D721Med (cell line): Measurements from ENCODE around the gene NPLOC4.

Experiments
- DNase-seq: peaks from one replicate; pipeline ENCODE4 v3.0.0; 2011; ENCODE audit warnings: low spot score; ENCODE audit not compliant: insufficient read length
- FAIRE-seq: peaks from 2 replicates; lab custom pipeline; 2011; peaks lifted over from hg19 to GRCh38; lab: Jason Lieb, UNC
- CTCF ChIP-seq: IDR thresholded peaks from 2 replicates; pipeline ENCODE4 v1.5.1; 2012; ENCODE audit warnings: mild to moderate bottlenecking, control low read depth; ENCODE audit not compliant: insufficient read depth; ENCODE audit errors: missing control alignments

The NPLOC4 gene

DNA sequence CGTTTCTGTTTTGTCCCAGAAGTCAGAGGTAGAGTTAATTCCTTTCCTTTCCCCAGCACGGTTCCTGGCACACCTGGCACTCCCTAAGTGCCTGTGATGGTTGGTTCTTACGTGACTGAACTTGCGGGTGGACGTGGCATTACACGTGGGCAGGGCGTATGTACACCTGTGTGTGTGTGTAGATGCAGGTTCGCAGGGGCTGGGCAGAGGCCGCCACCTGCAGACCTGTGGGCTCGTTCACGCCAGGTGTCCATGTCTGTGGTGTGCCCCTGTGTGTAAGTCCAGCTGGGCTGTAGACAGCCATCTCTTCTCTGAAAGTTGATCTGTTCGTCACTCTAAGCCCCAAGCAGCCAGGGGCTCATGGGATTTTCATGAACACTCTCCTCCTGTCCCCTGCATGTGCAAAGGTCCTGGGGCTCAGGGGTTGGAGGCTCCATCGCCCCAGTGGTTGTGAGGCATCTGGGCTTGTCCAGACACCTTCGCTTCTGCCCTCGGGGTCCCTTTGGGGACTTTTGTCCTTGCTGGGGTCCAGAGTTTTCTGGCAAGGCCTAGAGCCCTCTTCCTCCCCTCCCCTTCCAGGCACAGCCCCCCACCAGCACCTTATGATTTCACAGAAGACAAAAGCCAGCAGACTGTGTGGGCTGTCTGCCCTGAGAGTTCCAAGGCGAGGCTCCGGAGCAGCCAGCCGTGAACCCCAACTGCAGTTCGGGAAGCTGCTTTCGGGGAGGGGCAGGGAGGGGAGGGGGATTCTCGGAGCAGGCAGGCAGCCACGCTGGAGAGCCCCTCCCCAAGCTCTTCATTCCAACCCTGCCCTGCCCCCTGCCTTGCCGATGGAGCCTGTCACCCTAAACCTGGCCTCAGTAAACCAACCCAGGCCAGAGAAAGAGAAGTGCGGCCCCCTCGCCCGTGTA is 114.2 kb downstream of the NPLOC4 start:
- no peak for TF ChIP-seq CTCF
- FAIRE-seq (no peak), DNase-seq (no peak)

DNA sequence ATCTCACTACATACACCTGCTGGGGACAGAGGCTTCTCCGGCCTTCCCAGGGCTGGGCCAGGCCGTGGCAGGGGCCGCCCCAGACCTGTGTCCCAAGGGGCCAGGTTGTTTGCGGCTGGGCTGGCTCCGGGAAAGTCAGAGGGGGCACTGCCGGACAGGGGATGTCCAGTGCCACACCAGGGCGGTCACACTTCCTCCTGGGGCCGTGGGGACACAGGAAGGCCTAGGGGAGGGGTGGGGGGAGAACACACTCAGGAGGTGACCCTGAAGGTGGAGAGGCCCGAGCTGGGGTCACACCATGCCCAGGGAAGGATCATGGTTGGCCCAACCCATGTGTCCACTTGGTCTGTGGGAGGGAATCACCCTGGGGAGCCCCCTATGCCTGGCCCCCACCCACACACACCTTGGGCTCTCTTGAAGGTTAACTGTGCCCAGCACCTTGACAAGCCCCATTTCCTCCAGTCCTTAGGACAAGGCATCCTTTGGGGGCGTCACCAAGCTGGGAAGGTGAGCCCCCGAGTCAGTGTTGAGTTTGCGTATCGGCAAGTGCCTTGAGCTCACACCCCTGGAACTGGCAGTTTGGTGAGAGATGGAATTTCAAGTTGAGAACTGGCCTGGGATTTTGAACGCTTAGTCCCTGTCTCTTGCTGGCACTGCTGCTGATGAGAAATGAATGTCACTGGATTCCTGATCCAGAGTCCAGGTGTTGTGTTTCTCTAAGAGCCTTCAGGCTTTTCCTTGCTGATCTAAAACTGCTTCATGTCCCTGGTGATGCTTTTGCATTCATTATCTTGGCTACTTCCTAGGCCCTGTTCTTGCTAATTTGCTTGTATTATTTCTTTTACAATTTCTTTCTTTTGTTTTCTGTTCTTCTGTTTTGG is 116.7 kb downstream of the NPLOC4 start:
- DNase-seq (no peak), FAIRE-seq (no peak)

DNA sequence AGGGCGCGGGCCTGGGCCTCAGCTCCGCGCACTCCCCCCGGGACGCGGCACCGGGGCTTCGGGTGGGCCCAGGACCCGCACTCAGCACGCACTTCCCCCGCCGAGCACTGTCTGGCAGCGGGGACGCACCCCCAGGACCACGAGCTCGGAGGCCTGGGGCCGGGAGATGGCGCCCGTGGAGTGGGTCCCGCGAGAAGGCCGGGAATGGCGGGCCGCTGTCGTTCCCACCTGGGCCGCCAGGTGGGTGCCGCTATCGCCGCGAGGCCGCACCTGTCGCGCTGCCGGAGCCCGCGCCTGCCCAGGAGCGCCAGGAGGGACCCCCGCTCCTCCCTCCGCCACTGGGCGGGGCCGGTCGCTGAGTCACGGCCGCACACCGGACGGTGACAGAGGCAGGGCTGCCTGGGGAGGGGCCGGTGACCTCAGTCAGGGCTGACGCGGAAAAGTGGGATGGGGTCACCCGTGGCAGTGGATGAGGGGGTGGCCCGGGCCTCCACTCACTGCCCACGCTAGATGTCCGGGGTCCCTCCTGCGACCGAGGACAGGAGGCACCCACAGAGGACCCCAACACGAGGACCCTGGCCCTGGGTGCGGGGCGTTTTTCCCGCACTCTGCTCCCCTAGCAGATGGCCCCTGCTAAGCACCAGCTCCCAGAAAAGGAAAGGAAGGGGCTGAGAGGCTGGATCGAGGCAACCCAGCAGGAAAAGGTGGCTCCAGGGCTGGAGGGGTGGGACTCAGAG is 117.5 kb downstream of the NPLOC4 start:
- no peak for TF ChIP-seq CTCF
- FAIRE-seq = no peak
- DNase-seq = no peak

More for the DNA sequence above, 116.7 kb downstream of the NPLOC4 start:
- TF ChIP-seq CTCF = no peak

- FAIRE-seq (no peak), DNase-seq (no peak)
- no peak for TF ChIP-seq CTCF
Measured at GRCh38 chr17:81518785-81519283, 118.1 kb downstream of the NPLOC4 start.

DNA sequence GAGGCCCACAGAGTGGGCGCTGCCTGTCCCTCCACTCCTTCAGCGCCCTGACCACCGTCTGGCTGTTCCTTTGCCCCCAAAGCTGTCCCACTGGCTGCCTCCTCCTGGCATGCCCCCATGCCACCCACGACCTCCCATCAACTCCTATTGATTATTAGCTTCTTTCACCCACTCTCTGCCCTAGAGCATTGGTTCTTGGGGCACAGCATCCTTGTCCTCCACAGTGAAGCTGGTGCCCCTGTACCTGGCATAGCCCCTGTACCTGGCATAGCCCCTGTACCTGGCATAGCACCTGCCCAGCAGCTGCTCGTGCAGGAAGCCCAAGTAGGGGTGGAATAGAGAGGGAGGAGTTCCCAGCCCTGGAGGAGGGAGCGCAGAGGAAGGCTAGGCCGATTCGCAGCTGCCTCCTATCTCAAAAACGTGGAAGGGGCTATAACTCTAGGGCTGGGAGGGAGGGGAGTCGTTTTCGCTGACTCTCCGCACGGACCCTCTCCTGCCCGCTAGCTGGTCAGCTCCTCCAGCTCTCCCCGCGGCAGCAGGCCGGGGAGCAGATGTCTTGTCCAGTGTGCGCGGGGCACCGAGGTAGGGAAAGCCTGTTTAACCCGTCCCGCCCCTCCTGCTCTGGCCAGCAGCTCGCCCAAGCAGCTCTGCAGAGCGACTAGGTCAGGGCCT is 118.7 kb downstream of the NPLOC4 start:
- no peak for DNase-seq
- TF ChIP-seq CTCF = no peak
- FAIRE-seq = no peak

GRCh38 chr17:81517339-81518112 is 119.4 kb downstream of the NPLOC4 start:
- FAIRE-seq = no peak
- no peak for DNase-seq
- TF ChIP-seq CTCF = no peak
